ENCODE data around the gene UBE4B.
A peak's percentile ranks its signal among the peaks of the same experiment; 100 is the strongest.
"Not testable (repeated sequence)": the region's sequence is repeated elsewhere in the genome, so short reads cannot be mapped to it uniquely, and the experiment has no call there.

Gene UBE4B

DNA sequence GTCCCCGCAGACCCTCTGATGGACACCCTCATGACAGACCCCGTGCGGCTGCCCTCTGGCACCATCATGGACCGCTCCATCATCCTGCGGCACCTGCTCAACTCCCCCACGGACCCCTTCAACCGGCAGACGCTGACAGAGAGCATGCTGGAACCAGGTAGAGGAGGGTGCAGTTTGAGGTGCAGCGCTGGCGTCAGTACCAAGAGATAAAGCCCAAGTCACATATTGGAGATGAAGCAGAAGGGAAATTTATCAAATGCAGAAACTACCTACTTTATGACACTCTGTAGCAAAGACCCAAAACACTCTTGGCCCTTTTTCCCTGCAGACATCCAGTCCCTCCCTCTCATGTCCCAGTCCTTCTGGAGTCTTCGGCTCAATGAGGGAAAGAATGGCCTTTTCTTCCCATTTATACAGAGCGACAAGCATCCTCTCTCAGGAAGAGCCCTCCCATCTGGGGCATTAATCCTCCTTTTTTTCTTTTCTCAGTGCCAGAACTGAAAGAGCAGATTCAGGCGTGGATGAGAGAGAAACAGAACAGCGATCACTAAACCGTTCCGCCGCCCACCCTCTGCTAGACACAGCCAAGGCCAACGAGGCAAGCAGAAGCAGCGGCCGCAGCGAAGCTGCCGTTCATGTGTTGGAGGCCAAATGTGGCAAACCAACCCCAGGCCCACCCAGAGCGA is 146.8 kb downstream of the UBE4B start:
- no peak for DNase-seq

DNA sequence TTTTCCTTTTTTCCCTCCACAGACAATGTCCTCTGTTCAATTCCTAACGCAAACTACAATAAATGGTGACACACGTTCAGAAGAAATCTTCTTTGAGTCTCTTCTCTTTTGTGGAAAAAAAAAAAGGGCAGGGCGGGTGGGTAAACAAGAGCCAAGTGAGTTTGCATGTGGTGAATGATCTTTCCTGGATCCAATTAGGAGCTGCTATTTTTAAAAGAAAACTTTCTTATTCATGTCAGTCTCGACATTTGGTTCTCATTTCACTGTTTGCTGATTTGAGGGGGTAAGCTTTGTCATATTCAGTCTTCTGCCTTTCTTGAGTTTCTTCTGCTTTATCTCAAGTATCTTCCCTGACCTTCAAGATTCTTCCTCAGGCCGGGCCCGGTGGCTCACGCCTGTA is 148.4 kb downstream of the UBE4B start:
- DNase-seq: no peak

DNA sequence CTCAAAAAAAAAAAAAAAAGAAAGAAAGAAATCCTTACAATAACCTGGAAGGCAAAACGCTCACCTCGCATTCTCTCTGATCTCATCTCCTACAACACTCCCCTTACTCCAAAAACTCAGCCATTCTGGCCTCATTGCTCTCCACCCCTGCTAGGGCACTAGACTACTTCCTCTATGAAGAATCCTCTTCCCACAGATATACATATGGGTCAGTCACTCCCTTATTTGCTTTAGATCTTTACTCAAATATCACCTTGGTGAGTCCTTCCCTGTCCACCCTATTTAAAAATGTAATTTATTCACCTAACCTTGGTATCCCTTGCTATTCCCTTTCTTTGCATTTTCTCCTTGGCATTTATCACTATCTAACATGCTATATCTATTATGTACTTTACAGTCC is 153.0 kb downstream of the UBE4B start:
- no peak for DNase-seq

DNA sequence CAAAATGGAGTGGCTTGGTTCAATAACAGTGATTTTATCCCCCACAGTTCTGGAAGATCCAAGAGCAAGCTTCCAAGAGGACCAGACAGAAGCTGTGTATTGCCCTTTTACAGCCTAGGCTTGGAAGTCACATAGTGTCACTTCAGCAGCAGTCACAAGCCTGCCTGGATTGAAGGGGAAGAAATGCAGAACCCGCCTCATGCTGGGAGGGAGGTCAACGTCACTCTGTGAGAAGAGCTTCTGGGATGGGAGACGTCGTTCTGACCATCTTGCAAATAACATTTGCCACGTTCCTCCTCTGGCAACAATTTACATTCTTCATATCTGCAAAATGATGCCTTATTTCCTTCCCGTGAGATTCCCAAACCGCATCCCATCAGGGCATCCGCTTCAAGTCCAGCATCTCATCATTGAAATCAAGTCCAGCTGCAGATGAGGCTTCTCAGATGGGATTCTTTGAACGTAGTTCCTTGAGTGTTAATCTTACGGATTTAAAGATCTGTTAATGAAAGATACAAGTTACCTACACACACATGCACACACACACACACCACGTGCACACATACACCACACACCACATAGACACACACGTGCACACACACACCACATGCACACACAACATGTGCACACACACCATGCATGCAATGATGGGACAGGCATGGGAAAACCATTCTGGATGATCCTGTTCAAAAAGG is 153.7 kb downstream of the UBE4B start:
- no peak for DNase-seq

DNA sequence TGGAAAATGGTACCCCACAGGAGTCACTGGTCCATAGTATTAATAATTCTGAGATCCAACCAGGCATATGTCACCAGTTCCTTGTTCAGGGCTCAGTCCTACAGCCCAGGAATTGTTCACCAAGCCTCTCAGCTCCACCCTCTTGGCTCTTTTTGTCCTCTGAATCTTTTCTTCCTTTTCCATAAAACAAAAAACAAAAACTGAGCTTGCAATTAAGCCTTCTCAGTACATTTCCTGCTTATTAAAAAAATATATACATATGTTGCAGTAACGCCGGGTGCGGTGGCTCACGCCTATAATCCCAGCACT is 154.2 kb downstream of the UBE4B start:
- DNase-seq: no peak

DNA sequence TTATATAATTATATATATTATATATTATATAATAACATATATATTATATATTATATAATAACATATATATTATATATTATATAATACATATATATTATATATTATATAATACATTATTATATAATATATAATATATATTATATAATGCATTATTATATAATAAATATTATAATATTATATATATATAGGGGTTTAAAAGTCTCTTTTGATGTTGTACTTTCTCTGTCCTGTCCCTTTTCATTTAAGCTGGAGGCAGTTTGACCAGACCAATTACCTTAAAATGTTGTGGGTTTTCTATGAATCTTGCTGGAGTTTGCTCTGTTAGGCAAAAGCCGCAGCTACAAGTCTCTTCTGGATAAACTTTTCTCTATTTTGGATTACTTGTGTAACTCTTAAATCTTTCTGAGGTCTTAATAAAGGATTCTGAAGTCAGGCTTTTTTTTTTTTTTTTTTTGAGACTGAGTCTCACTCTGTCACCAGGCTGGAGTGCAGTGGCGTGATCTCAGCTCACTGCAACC is 155.4 kb downstream of the UBE4B start:
- no peak for DNase-seq

DNA sequence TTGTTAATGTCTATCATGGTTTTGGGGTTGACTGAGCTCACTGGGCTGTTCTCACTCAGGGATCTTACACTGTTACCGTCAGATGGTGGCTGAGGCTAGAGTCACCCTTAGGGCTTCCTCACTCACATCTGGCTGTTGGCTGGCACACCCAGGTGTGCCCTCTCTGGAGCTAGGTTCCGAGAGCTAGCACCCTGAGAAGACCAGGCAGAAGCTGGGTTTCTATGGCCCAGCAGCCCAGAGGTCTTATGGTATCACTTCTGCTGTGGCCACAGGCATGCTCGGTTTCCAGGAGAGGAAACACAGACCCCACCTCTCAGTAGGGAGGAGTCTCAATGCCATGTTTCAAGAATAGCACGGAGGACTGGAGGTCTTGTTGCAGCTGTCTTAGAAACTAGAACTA is 156.9 kb downstream of the UBE4B start:
- DNase-seq: no peak

DNA sequence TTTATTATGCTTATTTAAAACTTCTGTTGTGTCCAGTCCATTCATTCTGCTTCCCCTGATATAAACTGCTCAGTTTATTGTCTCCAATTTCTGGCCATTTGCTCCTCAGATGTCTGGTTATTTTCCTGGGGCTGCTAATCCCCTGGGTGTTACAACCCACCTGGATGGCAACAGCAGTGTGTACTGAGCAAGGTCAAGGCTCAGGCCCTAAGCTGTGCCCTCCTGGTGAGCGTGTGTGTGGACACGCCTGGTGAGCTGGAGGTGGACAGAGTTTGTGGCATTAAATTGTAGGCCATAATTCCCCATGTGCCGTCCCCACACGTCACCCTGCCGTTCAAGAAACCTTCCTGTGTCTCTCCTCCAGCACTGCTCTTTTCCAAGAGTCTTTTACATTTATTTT is 159.5 kb downstream of the UBE4B start:
- no peak for DNase-seq

DNA sequence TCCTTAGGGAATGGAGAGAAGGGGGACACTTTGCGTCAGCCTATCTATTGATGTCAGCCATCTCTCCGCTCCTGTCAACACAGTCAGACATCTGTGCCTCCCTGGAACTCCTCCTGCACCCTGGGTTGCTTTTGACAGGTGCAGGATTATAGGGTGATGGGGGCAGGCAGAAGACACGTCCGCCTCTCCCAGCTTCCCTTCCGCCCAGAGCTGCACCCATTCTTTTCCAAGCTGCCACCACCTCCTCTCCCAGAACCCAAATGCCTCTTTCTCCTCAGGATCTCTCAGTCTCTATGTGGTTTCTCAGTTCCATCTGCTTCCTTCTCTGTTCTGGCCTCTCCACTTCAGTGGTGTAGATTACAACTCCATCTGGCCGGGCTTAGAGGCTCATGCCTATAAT is 160.5 kb downstream of the UBE4B start:
- DNase-seq: no peak

DNA sequence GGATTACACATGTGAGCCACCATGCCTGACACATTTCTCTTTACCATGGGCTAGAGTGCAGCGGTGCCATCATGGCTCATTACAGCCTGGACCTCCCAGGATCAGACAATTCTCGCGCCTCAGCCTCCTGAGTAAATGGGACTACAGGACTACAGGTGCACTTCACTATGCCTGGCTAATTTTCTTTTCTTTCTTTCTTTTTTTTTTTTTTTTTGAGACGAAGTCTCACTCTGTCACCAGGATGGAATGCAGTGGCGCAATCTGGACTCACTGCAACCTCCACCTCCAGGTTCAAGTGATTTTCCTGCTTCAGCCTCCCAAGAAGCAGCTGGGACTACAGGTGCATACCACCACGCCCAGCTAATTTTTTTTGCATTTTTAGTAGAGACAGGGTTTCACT is 162.8 kb downstream of the UBE4B start:
- no peak for DNase-seq

DNA sequence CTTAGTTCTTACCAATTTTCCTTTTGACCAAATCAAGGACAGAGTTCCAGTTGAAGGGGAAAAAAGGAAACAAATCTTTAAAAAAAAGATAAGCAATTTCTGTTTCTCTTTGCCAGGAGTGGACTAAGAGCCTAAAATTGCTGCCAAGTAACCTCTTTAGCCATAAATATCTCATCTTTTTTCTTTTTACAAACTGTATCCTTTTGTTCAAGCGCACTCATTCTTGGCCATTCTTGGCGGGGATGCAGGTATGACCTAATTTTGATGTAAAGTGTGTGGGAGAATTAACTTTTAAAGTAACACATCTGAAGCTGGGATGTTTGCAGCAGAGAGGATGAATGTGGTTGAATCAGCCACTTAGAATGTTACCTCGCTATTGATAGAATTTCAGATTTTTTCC is 164.2 kb downstream of the UBE4B start:
- DNase-seq: no peak

DNA sequence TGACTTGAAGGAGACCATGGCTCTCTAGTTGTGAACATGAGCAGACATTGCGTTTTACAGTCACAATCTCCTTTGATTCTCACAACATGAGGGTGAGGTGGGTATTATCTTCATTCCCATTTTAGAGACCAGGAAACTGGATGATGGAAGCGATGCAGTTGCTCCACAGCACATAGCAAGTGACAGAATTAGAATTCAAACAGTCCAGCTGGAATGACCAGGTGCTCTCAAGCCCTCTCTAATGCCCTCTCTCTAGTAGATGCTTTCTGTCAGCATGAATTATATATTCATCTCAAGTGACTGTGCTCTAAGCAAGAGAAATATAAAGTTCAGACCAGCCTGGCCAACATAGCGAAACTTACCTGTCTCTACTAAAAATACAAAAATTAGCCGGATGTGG is 167.9 kb downstream of the UBE4B start:
- DNase-seq: no peak

DNA sequence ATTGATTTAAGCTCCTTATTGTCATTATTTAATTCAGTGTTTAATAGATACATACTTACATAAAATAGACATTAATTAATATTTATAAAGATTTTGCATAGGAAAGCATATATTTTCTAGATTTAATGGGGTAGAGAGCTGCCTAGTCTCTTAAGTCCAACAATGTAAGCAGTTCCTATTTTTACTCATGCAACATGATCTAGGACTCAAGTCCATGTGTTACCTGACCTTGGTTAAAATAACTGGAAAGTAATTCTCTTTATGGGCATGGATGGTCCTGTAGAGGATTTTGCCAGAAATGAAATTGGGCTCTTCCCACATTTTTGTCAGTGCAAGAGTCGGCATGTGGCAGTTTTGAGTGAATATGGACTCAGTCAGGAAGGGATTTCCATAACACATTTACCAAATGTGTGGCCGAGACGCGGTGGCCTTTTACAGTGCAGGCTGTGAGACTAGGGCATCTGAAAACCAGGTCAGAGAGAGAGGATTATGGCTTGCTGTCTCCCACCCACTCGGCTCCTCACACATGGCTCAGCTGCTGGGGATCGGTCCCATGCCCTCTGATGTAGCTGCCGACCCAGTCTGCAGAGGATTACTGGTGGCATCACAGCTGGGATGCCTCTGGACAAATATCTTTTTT is 171.4 kb downstream of the UBE4B start:
- DNase-seq: no peak

DNA sequence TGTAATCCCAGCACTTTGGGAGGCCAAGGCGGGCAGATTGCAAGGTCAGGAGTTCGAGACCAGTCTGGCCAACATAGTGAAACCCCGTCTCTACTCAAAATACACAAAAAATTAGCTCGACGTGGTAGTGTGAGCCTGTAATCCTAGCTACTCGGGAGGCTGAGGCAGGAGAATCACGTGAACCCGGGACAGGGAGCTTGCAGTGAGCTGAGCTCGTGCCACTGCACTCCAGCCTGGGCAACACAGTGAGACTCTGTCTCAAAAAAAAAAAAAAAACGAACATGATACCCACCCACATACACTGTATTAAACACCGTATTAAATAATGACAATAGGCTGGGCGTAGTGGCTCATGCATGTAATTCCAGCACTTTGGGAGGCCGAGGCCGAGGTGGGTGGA is 172.4 kb downstream of the UBE4B start:
- not testable (repeated sequence) for DNase-seq

DNA sequence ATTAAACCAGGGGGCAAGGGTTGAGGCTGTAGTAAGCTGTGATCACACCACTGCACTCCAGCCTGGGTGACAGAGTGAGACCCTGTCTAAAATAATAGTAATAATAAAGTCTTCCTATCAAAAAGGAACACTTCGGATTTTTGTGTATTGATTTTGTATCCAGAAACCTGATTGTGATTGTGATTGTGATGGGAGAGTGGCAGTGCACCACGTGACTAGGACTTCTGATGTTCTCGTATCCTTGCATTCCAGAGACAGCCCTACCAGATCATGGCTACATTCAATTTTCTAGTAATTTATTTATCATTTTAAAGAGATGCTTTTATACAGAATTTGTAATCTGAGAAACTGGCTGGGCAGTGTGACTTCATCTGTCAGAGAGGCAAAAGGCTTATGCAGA is 175.1 kb downstream of the UBE4B start:
- DNase-seq: no peak

DNA sequence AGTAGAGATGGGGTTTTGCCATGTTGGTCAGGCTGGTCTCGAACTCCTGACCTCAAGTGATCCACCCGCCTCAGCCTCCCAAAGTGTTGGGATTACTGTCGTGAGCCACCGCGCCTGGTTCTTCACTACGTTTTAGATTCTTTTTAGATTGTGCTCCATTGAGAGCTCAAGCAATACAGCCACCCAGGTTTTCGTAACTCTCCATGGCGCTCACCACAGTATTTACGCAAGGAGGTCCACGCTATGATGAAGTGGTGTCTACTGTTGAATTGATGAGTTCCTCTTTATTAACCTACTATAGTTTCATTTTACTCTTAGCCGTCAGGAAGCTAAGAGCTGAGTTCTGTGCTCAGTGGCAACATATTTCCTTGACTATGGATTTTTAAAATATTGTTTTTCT is 175.8 kb downstream of the UBE4B start:
- no peak for DNase-seq

DNA sequence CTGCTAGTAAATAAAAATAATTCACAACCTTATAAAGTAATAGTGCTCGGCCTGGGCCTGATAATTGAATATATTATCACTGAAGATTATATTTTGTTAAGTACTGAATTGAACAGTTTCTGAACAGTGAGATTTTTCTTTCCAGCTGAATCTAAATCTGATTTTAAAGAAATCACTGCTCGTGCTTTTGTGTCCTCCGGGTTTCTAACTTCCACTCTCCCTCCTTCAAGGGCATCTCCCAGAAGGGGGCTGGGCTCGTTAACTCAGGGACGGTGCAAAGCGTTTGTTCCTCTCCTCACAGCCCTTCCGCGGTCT is 176.8 kb downstream of the UBE4B start:
- DNase-seq: no peak

DNA sequence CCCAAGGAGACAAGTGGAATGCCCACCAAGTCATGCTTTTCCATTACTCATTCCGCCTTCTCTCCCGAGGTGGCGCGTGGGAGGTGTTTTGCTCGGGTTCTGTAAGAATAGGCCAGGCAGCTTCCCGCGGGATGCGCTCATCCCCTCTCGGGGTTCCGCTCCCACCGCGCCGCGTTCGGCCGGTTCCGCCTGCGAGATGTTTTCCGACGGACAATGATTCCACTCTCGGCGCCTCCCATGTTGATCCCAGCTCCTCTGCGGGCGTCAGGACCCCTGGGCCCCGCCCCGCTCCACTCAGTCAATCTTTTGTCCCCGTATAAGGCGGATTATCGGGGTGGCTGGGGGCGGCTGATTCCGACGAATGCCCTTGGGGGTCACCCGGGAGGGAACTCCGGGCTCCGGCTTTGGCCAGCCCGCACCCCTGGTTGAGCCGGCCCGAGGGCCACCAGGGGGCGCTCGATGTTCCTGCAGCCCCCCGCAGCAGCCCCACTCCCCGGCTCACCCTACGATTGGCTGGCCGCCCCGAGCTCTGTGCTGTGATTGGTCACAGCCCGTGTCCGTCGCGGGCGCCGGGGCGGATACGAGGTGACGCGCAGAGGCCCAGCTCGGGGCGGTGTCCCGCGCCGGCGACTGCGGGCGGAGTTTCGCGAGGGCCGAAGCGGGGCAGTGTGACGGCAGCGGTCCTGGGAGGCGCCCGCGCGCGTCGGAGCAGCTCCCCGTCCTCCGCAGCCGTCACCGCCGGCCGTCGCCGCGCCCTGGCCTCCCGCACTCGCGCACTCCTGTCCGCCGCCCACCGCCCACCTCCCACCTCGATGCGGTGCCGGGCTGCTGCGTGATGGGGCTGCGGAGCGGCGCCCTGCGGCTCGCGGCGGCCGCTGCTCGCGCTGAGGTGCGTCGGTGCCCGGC is 177.4 kb downstream of the UBE4B start, which contains the start of gene KIF1B:
Gene KIF1B (plus strand): TSS at position 666 of the 906 bp plus-strand sequence. CDS start 21,759 bp downstream, outside the sequence.
- DNase-seq: peak; percentile 100

DNA sequence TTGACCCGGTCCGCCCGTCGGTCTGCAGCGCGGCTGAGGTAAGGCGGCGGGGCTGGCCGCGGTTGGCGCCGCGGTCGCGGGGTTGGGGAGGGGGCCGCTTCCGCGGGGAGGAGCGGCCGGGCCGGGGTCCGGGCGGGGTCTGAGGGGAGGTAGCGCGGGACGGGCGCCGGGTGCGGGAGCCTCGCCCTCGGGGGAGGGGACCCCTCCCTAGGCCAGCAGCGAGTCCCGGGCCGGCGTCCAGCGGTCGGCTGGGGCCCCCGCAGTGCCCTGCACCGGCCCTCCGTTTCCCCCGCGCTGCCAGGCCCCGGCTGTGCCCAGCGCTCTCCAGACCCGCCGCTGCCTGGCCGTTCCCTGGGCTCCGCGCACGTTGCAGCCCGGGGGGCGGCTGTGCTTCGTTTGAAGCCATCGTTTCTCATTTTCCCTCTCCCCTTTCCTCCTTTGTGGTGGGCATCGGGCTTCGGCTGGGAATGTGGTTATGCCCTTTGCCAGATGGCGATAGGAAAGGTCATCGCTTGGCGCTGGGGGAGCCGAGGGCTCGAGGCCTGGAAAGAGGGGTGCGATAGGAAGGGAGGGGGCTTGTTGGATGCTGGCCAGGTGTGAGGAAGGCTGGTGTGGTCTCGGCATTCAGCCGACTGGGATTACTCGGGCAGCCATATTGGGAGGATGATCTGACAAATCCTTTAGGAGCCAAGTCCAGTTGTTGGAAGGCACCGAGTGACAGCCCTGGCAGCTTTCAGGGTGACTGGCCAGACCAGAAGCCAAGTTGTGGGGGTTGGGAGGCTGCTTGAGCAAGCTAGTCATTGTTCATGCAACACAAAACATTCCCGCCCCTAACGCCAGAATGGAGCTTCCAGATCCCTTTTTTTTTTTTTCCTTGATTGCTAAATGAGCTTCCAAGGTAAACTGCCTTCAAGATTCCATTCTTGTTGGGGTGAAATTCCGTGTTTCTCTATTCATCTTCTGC is 178.4 kb downstream of the UBE4B start:
- DNase-seq: peak; percentile 84

DNA sequence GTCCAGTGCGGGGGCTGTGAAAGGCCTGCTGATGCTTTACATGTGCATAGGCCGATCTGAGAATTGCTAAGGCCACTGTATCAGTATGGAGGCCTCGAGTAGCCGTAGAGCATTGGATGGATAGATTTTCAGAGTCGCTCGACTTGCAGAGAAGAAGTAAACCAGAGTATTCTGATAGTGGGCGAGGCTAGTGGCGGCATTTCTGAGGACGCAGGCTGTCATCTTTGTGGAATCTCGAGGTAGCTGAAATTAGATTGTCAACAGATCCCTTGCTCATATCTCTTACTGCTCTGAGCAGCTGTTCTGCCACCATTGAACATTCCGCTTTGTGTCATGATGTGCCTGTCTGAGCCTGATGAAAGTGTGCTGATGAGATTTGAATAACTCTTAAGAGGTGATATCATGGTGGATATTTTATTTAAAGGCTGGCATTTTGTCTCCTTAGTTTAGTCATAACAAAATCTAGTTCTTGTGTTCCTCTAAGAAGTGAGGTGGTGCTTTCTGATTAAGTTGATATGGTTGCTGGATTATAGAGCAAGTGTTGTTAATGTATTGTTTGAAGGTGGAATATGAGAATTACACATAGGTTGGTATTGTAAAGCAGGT is 179.2 kb downstream of the UBE4B start:
- peak; percentile 58 for DNase-seq

DNA sequence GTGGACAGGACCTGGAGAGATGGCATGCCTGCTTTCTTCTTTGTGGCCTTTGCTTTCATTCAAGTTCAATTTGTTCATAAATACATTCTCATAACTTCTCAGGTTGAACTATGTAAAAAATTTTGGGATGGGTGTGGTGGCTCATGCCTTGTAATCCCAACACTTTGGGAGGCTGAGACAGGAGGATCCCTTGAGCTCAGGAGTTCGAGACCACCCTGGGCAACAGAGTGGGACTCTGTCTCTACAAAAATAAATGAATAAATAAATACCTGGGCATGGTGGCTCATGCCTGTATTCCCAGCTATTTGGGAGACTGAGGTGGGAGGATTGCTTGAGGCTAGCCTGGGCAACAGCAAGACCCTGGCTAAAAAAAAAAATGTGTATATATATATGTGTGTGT is 179.7 kb downstream of the UBE4B start:
- DNase-seq: no peak
